ENCODE data around the gene ATF7IP2. TPM values are rescaled to one million over a fixed set of nuclear protein-coding genes. Genes with fewer than 3 reads are reported as not detected.
"Not testable (repeated sequence)": the region's sequence is repeated elsewhere in the genome, so short reads cannot be mapped to it uniquely, and the experiment has no call there.

The ATF7IP2 gene
- total and polyA plus RNA-seq, 12 donors: 16.2 to 97.6 (median 71.9) TPM

- H3K4me3 ChIP-seq: no peak overlapping the region
- DNase-seq: no peak
- TF ChIP-seq POLR2A (IDR thresholded peaks at IDR 0.05) (no peak), CTCF (IDR thresholded peaks at IDR 0.05) (no peak)
- no peaks in the 10 kb centered on the region for H3K27me3 ChIP-seq
- 92 to 96% (median 94%) methylated on average over 3 of the region's 3 CpGs for WGBS, 4 donors
- H3K4me1 ChIP-seq (replicated peaks in 1 of 2): peaks cover 3 to 7% of the 10 kb centered on the region in 2 donors
- no peaks in the 10 kb centered on the region for H3K9me3 ChIP-seq (replicated peaks in 1 of 3)
- peaks cover 0 to 15% of the 10 kb centered on the region in 2 donors for H3K36me3 ChIP-seq (replicated peaks in 1 of 2)
- intact Hi-C loops (cut with DNase I): no loop called here
- H3K27ac ChIP-seq: no peak overlapping the region
Observed at GRCh38 chr16:10428433-10429168, 42.7 kb downstream of the ATF7IP2 start.

GRCh38 chr16:10429299-10429969 lies 43.6 kb downstream of the ATF7IP2 start:
- intact Hi-C loops (cut with DNase I); H3K27me3 ChIP-seq; H3K9me3 ChIP-seq (replicated peaks in 1 of 3); H3K4me3 ChIP-seq; H3K27ac ChIP-seq; DNase-seq; H3K4me1 ChIP-seq (replicated peaks in 1 of 2): not testable (repeated sequence)
- H3K36me3 ChIP-seq (replicated peaks in 1 of 2): peaks cover 0 to 15% of the 10 kb centered on the region in 2 donors
- WGBS, 4 donors: 94 to 99% (median 97%) methylated on average over 12 of the region's 12 CpGs

GRCh38 chr16:10441726-10442125 lies 55.9 kb downstream of the ATF7IP2 start:
- no peaks in the 10 kb centered on the region for H3K27me3 ChIP-seq
- no peak for DNase-seq
- no peak for TF ChIP-seq CTCF (IDR thresholded peaks at IDR 0.05)
- no peak for TF ChIP-seq POLR2A (IDR thresholded peaks at IDR 0.05)
- H3K9me3 ChIP-seq (replicated peaks in 1 of 3): peaks cover 0 to 6% (median 0%) of the 10 kb centered on the region in 3 donors
- H3K4me3 ChIP-seq: no peak overlapping the region
- peaks cover 0 to 26% of the 10 kb centered on the region in 2 donors for H3K36me3 ChIP-seq (replicated peaks in 1 of 2)
- H3K4me1 ChIP-seq (replicated peaks in 1 of 2): no peaks in the 10 kb centered on the region
- 92 to 100% (median 95%) methylated on average over 3 of the region's 3 CpGs for WGBS, 4 donors
- intact Hi-C loops (cut with DNase I): no loop called here
- H3K27ac ChIP-seq: no peak overlapping the region

- intact Hi-C loops (cut with DNase I): no loop called here
- H3K36me3 ChIP-seq (replicated peaks in 1 of 2): peaks cover 0 to 17% of the 10 kb centered on the region in 2 donors
- peaks cover 0 to 12% (median 0%) of the 10 kb centered on the region in 3 donors for H3K9me3 ChIP-seq (replicated peaks in 1 of 3)
- H3K27ac ChIP-seq: no peak overlapping the region
- H3K27me3 ChIP-seq: no peaks in the 10 kb centered on the region
- no peak for DNase-seq
- H3K4me3 ChIP-seq: no peak overlapping the region
- WGBS, 4 donors: 96 to 97% (median 97%) methylated on average over 9 of the region's 9 CpGs
- H3K4me1 ChIP-seq (replicated peaks in 1 of 2): no peaks in the 10 kb centered on the region
- no peak for TF ChIP-seq CTCF (IDR thresholded peaks at IDR 0.05)
- no peak for TF ChIP-seq POLR2A (IDR thresholded peaks at IDR 0.05)
Observed at GRCh38 chr16:10447289-10447688, 61.4 kb downstream of the ATF7IP2 start.

- H3K4me1 ChIP-seq (replicated peaks in 1 of 2); intact Hi-C loops (cut with DNase I); H3K9me3 ChIP-seq (replicated peaks in 1 of 3); H3K36me3 ChIP-seq (replicated peaks in 1 of 2); H3K27me3 ChIP-seq; H3K27ac ChIP-seq; H3K4me3 ChIP-seq; DNase-seq: not testable (repeated sequence)
- whole genome bisulfite sequencing, 4 donors: 92 to 97% (median 96%) methylated on average over 6 to 13 of the region's 13 CpGs
Observed at GRCh38 chr16:10452208-10453158, 66.6 kb downstream of the ATF7IP2 start.

Data from adrenal gland (tissue), 12 donors.